Ureter (tissue), 1 donor: ENCODE data around the gene MALL. TPM values are rescaled to one million over a fixed set of nuclear protein-coding genes. Genes with fewer than 3 reads are reported as not detected.
"Not testable (repeated sequence)": the region's sequence is repeated elsewhere in the genome, so short reads cannot be mapped to it uniquely, and the experiment has no call there.

Experiments
- DNase-seq: peaks from one replicate; pipeline ENCODE4 v3.0.0-alpha.2; 2020; ENCODE audit warnings: low spot score
- total RNA-seq: library from RNA; stranded (reverse); gene quantifications from one replicate; pipeline ENCODE4 v1.2.4, GENCODE V29; 2023
- donor health status: DM: yes; HTN: yes; CAD: no.

Gene MALL
- total RNA-seq, 1 donor from 2014 or later, result 31.6 TPM

DNA sequence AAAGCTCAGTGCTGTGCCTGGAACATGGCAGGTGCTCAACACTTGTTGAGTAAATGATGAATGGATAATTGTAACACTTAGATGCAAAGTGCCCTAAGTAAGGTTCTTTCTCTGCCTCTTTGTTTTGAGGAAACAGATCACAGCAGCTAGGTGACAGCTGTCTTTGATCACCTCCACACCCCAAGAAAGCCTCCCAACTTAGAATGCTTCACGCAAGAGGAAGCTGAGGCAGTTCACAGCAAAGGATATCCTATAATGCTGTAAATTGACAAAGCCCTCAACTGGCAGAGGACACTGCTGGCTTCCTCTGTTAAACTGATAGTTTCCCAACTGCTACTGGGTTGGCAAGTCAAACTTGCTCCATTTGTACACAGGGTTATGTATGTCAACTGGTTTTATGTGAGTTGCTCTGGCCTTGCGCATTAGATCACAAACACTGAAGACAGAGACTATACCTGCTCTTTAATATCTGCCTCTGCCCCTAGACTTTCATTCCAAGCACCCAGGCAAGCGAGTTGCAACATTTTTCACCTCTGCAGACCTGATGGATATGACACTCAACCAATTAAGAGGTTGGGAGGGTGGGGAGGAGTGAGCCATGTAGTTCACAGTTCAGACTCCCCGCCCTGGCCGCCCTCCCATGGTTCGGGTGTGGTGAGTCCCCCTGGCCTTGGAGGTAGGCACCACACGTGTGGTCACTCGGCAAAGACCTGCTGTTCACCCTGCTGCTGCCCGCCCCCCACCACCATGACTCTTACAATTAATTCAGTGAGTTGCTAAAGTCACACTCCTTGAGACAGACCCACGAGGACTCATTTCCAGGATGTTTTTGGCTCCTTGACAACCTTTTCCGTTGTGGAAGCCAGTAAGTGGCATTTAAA is 4.8 kb upstream of the MALL start:
- no peak for DNase-seq

DNA sequence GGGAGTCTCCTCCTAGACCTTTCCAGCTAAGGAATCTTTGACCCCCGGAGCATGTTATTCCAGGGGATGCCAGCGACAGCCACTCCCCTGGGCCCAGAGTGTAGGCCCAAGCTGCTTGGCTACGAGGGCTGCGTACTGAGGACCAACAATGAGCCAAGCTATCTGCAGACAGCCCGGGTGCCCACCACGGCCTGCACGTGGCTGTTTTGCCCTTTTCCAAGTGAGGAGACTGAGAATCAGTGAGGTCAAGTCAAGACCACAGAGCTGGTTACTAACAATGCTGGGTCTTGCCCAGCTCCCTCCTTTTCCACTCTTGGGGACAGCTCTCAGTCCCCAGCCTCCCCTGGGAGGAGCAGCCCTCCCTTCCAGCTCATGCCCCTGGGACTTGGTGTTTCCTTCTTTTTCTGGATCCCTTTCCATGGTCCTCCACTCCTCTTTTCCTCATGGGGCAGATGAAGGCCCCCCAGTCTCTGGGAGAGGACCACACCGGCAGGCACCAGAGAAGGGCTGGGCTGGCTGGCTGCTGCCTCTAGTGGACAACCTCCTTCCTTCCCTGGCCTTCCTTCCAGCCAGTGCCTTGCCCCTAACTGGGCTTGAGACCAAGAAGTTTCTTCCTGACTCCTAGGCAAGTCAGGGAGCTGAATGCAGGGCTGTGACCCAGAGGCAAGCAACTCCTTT is 550 bp upstream of the MALL start:
- DNase-seq, result no peak

DNA sequence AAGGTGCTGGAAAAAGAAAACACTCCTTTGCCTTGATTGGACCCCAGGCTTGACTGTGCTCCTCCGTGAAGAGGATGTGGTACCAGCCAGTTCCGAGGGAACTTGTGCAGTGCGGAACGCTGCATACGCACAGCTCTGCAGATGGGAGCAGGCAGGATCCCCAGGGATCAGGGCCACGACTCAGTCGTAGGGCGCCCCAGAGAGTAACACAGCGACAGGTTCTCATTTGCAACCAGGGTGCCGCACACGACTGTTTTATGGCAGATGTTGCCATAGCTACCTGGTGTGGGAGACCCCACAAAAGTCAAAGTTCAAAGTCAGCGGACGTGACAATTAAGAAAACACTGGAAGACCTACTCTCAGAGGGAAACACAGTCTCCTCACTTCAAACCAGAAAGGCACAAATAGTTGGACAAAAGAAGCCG is 779 bp downstream of the MALL start:
- DNase-seq, result no peak

DNA sequence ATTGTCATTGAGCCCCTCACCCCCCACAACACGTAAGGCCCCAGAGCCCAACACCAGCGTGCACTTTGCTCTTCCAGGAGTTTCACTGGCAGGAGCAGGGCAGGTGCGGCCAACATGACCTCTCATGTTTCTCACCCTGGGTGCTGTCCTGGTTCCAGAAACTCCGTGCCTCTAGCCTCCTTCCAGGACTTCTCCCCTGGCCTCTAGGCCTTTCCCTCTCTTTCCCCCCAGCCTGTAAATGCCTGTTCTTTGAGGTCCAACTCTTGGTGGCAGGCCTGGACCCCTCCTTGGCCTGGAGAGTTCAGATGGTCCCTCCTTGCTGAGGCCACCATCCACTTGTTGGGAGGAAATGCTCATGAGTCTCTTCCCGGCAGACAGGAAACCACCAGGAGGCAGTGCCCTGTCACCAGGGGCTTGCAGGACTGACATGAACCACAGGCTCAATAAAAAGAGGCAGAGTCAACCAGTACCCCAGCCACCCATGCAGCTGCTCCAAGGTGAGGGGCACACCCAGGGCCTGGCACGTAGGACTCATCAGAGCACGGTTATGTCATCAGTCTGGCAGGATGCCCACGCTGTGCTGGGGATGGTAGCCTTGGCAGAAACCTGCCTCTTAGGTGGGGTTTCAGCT is 1.5 kb downstream of the MALL start:
- no peak for DNase-seq

DNA sequence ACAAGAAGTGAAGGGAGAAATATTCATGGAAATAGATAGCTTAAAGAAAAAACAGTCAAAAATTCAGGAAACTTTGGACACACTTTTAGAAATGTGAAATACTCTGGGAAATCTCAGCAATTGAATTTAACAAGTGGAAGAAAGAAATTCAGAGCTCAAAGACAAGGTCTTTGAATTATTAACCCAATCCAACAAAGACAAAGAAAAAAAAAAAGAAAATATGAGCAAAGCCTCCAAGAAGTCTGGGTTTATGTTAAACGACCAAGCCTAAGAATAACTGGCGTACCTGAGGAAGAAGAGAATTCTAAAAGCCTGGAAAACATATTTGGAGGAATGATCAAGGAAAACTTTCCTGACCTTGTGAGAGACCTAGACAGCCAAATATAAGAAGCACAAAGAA is 7.3 kb downstream of the MALL start:
- DNase-seq, result not testable (repeated sequence)

DNA sequence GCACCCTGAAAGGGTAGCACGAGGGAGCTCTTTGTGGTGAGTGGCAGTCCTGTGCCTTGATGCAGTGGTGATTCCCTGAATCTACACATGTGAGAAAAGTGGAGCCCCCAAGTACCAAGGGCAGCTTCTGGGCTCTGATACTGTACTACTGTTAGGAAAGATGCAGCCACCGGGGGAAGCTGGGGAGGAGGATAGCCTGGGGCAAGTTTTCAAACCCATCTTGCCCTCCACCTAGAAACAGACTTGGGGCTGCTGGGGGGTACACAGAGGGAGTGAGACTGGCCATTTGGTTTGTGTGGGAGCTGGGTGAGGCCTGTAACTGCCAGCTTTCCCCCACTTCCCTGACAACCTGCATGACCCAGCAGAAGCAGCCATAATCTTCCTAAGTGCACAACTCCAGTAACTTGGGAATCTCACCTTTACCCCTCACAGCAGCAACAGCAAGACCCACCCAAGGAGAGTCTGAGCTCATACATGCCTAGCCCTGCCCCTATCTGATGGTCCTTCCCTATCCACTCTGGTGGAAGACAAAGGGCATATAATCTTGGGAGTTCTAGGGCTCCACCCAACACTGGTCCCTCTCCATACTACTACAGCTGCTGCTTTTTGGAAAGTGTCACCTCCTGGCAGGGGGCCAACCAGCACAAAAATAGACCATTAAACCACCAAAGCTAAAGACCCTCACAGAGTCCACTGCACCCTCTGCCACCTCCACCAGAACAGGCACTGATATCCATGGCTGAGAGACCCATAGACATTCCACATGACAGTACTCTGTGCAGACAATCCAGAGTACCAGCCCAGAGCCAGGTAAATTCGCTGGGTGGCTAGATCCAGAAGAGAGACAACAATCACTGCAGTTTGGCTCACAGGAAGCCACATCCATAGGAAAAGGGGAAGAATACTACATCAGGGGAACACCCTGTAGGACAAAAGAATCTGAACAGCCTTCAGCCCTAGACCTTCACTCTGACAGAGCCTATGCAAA is 8.2 kb downstream of the MALL start:
- DNase-seq, result no peak

DNA sequence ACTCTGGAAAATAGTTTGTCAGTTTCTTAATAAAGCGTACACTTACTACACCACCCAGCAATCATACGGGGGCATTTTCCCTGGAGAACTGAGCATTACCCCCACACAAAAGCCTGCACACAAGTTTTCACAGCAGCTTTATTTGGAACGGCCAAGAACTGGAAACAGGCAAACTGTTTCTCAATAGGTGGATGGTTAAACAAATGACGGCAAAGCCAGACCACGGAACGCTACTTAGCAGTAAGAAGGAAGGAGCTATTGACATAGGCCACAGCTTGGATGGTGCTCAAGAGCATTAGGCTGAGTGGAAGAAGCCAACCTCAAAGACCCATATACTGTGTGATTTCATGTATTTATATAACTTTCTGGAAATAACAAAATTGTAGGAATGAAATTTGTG is 9.0 kb downstream of the MALL start:
- DNase-seq, result no peak

DNA sequence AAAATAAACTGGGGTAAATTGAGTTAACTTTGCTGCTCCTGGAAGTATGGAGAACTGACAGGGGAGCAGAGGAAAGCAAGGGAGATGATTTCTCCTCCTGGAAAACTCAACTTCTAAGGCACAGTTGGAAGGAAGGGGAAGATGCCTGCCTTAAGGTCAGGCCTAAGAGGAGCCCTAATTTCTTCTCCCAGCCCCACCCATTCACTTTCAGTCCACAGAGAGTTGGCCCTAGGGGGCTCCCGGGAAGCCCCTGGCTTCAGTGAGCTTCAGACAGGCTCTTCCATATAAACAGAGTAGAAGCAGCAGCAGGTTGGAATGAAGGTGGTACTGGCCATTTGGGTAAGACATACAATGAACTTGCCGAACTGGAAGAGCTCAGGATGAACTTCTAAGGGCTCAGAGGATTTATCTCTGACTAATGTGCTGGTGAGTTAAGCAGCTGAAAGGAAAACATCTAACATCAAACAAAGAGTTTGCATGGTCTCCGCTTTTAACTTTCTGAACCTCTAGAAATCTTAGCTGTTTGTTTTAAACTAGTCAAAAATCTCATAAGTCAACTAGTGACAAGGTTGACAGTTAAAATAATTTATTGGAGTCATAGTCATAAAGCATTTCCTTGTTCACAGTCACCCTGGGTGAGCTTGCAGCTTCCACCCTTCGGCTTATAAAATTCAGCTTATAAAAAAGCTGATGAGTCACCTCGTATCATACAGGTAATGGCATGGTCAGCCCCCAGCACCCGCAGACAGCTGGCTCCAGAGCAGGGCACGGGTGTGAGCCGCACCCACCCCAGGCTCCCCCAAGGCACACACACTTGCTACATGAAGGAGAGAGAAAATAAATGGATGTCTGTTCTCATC is 9.8 kb downstream of the MALL start:
- DNase-seq, result no peak

DNA sequence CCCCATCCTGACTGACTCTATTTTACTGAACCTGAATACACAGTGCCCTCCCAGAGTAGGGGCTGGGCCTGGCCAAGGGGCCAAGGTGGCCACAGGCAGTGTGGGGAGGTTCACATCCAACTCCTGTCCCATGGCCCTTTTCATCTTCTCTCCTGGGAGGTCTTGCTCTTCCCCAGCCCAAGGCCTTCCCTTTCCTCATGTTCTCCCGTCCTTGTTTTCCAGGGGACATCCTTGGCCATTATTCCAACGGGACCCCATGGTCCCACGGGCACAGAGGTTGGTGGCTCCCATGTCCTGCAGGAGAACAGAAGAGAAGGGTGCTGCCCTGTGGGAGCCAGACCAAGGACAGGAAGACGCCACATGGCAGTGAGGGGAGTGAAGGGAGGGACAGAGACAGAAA is 10.4 kb downstream of the MALL start:
- no peak for DNase-seq

DNA sequence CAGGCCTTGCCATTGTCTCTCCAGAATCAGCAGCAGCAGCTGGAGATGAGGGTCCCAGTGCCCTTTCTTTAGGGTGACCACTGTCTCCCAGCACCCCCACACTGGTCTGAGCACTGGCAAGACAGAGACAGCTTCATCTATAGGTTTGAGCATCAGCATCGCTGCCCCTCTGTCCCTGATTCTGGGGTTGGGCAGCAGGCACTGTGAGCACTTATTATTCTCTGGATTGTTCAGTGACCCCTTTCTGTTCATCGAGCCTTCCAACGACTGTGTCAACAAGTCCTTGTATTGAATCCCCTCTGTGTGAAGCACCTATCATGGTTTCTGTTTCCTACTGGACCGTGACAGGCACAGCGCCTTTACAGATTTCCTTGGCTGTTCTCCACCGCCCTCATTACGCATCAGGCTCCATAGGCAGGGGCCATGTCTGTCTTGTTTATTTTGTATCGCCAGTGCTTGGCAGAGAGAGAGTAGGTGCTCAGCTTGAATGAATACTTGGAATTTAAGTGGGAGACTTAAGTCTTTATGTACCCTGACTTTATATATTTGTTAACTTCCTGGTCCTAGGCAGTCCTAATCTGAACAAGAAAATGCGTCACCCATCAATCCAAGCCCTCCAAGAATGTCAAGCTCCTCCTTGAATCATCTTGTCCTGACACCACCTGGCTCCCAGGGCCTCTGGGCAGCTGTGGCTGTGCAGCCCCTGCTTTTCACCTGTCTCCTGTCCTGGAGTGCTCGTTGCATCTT is 11.4 kb downstream of the MALL start:
- no peak for DNase-seq

DNA sequence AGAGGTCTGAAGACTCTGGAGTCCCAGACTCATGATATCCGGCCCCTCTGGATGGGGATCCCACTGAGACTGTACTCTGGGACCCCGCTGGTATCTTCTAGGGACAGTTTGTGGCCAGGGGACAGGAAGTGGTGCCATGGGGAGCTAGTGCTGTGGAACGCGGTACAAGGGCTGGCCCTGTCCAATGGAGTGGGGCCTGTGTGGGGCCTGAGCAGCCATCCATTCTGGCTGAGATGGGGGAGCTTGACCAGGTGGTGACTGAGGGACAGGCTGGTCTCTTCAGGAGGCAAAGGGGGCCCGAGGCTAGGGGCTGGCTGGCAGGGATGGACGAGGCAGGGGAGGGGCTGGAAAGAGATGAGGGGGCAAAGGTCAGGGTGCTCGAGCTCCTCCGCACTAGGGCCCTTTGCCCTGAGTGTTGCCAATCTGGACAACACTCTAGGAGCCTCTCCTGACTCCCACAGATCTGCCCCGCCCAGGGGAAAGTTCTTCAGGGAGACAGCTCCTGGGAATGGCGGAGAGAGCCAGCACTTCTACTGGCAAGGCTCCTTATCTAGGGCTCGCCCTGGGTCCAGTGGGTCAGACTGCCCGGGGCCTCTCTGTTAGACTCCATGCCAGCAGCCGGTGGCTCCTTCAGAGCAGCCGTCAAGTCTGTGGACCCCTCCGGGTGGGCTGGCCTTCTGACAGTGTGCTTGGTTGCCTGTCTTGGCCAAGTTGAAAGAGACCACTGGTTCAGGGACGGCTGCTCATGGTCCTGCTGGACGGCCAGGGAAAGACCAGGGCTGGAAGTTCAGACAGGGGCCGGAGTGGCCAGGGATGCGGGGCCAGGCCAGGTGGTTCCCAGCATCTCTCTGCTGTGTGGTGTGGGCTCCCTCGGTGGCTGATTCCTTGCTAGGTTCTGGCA is 12.3 kb downstream of the MALL start:
- DNase-seq, result no peak

DNA sequence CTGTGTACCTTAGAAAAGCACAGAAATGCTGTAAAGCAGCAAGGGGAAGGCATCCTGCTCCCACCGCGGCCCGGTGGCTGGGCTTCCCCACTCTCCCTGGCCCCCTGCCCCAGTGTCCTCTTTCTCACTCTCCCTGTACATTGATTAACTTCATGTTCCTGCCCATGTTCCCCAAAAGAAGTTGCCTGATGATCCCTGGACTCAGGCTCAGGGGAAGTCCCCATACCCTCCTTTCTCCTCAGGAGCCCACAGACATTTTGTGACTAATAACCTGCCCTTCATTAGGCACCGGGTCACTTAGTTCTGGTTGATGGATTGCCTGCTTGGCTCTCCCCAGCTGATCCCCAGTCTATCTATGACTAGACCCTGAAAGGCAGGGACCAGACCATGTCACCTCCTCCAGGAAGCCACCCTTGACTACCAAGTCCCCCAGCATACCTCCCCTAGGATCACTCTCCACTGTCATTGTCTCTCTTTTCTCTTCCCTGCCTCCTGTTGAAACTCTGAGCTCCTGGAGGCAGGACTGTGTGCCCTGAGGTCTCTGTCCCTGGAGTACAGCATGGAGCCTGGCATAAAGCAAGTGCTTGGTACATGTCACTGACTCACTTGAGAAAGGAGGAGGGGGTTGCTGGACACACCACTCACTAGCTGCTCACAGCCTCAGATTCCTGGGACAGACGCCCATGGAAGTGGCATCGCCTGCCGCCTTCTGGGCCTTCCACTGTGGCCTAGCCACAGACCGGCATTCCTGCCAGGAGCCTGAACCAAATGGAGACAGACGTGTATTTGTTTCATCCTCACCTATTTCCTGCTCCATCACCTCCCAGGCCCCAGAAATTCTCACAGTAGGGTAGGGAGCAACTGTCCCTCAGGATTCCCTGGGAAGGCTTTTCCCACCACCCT is 13.5 kb downstream of the MALL start:
- no peak for DNase-seq

DNA sequence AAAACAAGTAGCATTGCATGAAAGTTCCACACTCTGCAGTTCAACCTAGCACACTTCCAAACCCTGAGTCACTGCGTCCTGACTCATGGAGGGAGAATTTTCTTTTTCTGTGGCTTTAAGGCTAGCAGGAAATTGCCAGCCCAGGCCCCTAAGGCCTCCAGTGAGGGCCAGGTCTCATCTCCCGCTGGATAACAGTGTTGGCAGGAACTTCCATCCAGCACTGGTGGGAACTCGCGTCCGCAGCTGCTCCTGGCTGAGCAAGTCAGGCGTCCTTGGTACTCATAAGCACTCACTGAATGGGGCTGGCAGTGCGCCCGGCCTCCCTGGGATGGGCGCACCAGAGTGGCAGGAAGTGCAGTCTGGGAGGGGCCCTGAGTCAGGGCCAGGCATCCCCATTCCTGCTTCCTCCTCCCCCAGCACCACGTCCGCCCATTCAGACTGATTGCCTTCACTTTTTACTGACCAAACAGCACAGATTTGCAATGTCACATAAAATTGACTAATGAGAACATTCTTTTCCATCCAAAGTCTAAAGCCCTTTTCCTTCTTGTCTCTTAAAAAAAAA is 14.3 kb downstream of the MALL start:
- DNase-seq, result peak; percentile 93

DNA sequence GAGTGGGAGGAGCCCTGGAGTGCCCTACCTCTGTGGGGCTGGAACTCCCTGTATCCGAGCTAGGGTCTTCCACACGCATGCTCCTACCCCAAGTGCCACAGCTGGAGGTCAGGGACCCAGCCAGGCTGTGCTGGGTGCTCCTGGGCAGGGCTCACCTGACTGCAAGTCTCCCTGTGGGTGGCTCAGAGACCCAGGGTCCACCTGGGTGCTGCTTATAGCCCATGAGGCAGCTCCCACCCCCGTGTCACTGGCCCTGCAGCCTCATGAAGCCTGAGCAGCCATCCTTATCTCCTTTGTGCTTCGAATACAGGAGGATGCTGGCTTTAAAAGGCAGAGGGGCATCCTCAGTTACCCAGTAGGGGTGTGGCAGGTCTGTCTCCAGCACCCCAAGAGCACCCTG is 14.7 kb downstream of the MALL start:
- not testable (repeated sequence) for DNase-seq

DNA sequence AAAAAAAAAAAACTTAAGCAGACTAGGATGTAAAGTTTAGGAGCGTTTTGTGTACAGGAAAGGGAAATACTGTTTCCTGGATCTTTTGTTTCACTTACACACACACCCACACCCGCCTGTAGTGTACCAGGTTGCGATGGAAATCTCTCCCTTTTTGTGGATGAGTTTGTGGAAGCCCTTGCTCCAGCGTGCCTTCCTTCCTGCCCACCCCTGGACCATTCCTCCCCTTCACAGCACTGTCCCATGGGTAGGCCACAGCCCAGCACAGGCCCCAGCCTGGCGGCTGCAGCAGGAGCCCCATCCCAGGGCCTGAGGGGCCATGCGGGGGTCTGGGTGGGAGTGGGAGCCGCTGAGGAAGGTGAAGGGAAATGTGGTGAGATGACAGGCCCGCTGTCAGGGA is 15.1 kb downstream of the MALL start:
- DNase-seq, result no peak

DNA sequence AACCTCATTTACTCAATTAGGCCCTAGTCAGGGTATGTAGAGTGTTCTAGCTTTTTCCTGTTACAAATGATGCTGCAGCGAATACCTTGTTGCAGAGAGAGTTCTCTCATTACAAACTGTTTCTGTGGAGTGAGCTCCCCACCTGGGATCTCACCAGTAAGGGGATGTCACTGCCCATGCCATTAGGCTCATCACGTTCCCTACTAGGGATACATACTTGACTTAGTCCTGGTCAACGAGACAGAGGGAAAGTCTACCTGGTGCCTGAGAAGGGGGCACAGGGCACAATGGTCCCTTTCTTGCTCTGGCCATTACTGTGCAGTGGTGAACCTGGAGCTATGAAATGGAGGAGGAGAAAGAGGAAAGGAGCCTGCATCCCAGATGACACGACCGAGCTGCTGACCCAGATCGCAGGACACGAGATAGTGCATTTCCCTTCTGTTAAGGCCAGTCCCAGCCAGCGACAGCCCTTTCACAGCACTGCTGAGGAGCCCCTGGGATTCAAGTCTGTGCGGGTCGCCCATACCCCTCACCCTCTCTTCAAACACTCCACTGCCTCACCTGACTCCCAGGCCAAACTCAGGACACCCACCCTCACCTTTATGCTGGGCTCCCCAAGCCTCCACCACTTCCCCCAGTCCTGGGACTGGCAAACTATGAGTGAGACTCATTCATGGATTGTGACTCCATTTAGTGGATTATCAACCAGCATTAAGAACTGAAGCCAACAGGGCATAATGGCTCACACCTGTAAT is 16.0 kb downstream of the MALL start:
- DNase-seq, result no peak

DNA sequence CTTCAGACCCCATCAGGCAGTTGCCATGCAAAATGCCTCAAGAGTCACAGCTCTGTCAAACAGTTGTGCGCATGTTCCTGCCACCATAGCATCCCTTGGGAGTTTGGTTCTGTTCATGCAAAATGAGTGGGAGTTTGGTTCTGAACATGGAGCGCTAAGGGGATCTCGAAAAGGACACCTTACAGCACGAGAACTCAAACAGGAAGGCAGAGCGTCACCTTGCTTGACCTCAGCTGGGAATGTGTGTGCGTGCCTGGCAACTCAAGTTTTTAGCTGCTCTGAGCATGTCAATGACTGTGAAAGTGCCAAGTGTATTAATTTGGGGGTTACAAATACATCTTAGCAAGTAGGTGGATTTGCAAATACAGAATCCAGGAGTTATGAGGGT is 16.6 kb downstream of the MALL start:
- DNase-seq, result no peak
